GM12865 (cell line): Measurements from ENCODE around the gene SPTLC1.

Experiments
- DNase-seq: peaks from one replicate; pipeline ENCODE4 v3.0.0; 2010; ENCODE audit warnings: low read depth
- H3K4me3 ChIP-seq: 2 replicates; pipeline ENCODE4 v1.5.1; 2011; ENCODE audit warnings: mild to moderate bottlenecking, low read depth, low read length, control low read depth
- CTCF ChIP-seq: IDR thresholded peaks from 2 replicates; pipeline ENCODE4 v1.5.1; 2011; ENCODE audit warnings: low read length, control low read depth, low read depth, inconsistent platforms; ENCODE audit not compliant: insufficient read depth; ENCODE audit errors: missing control alignments

The SPTLC1 gene

GRCh38 chr9:91992461-91993041 lies 122.7 kb downstream of the SPTLC1 start:
- no peak for DNase-seq

GRCh38 chr9:91991721-91992341 lies 123.4 kb downstream of the SPTLC1 start:
- no peak overlapping the region for H3K4me3 ChIP-seq
- no peak for TF ChIP-seq CTCF
- no peak for DNase-seq

More at GRCh38 chr9:91992461-91993041, 122.7 kb downstream of the SPTLC1 start:
- TF ChIP-seq CTCF = no peak
- H3K4me3 ChIP-seq = no peak overlapping the region

GRCh38 chr9:91986248-91986647 lies 129.0 kb downstream of the SPTLC1 start:
- H3K4me3 ChIP-seq = no peak overlapping the region
- no peak for TF ChIP-seq CTCF
- no peak for DNase-seq

GRCh38 chr9:91985692-91986091 lies 129.5 kb downstream of the SPTLC1 start:
- H3K4me3 ChIP-seq = no peak overlapping the region
- no peak for DNase-seq
- TF ChIP-seq CTCF = no peak
